B cell (primary cell): ENCODE measurements around the gene COX10. TPM values are rescaled to one million over a fixed set of nuclear protein-coding genes. Genes with fewer than 3 reads are reported as not detected.

Experiments
- ATAC-seq: fragments of 200-7000 bp; cut with Tn5 transposase; one replicate; pipeline ENCODE4 v1.10.0; 2021; ENCODE audit warnings: low read depth, mild to moderate bottlenecking, moderate number of reproducible peaks, moderate library complexity
- CTCF ChIA-PET: fragments of 350-600 bp; sonication (Branson Sonifier 250); formaldehyde crosslinking; loops from one replicate; lab custom pipeline; 2021; ENCODE audit warnings: antibody characterized with exemption, inconsistent platforms; lab: Charles Lee
- POLR2A ChIA-PET: fragments of 350-600 bp; sonication (Branson Sonifier 250); formaldehyde crosslinking; loops from one replicate; lab custom pipeline; 2021; ENCODE audit warnings: antibody characterized with exemption; lab: Charles Lee
- DNase-seq: peaks from one replicate; pipeline ENCODE4 v3.0.0; 2013
- H2AFZ ChIP-seq: 2 replicates; pipeline ENCODE4 v1.6.1; 2012; ENCODE audit warnings: mild to moderate bottlenecking, low read depth, low read length; ENCODE audit not compliant: insufficient read depth, poor library complexity, severe bottlenecking
- H3K27ac ChIP-seq, 2 donors: 1 replicate in 1 of 2; 2 replicates in 1 of 2; pipeline ENCODE4 v1.5.1; 2012 to 2013; ENCODE audit warnings: low read length in 2 of 2, mild to moderate bottlenecking in 2 of 2, moderate library complexity in 1 of 2
- H3K27me3 ChIP-seq, 4 experiments: fragments of 200-600 bp in 1 of 4; sonication (generic) in 1 of 4; replicated peaks in 1 of 4; 1 replicate in 2 of 4; 2 replicates in 2 of 4; pipeline versions ENCODE4 v1.6.1 to v1.7.0; 2013 to 2016; ENCODE audit warnings: low read length in 3 of 4, mild to moderate bottlenecking in 2 of 4, mixed read lengths in 1 of 4, moderate library complexity in 1 of 4; ENCODE audit not compliant: insufficient read depth in 4 of 4, control insufficient read depth in 3 of 4; ENCODE audit errors: control extremely low read depth in 1 of 4
- H3K36me3 ChIP-seq, 2 experiments: replicated peaks in 1 of 2; 1 replicate in 1 of 2; 2 replicates in 1 of 2; pipeline versions ENCODE4 v1.6.1 to v1.7.1; 2013; ENCODE audit warnings: low read length in 1 of 2; ENCODE audit not compliant: insufficient read depth in 2 of 2, control insufficient read depth in 1 of 2; ENCODE audit errors: control extremely low read depth in 1 of 2, extremely low read depth in 1 of 2
- H3K4me1 ChIP-seq, 2 donors: fragments of 200-600 bp in 1 of 2; sonication (generic) in 1 of 2; 1 replicate in 1 of 2; 2 replicates in 1 of 2; pipeline versions ENCODE4 v1.5.1 to v1.6.1; 2013 to 2017; ENCODE audit warnings: low read length in 2 of 2; ENCODE audit not compliant: control insufficient read depth in 2 of 2, insufficient read depth in 2 of 2
- H3K4me2 ChIP-seq: replicated peaks from 2 replicates; pipeline ENCODE3; 2012; ENCODE audit warnings: mild to moderate bottlenecking, low read depth, low read length; ENCODE audit not compliant: poor library complexity, severe bottlenecking
- H3K4me3 ChIP-seq, 5 experiments: fragments of 200-600 bp in 1 of 5; sonication (generic) in 1 of 5; 1 replicate in 3 of 5; 2 replicates in 2 of 5; pipeline versions ENCODE4 v1.5.1 to v1.7.0; 2011 to 2016; ENCODE audit warnings: low read length in 4 of 5, mild to moderate bottlenecking in 4 of 5, low read depth in 2 of 5, control low read depth in 1 of 5, moderate library complexity in 1 of 5; ENCODE audit not compliant: insufficient read depth in 1 of 5; ENCODE audit errors: control extremely low read depth in 1 of 5, extremely low read depth in 1 of 5
- H3K79me2 ChIP-seq: fragments of 200-600 bp; sonication (generic); one replicate; pipeline ENCODE4 v1.6.0; 2016; ENCODE audit warnings: low read length; ENCODE audit not compliant: control insufficient read depth, insufficient read depth
- H3K9ac ChIP-seq: fragments of 200-600 bp; sonication (generic); 2 replicates; pipeline ENCODE4 v1.6.1; 2017; ENCODE audit warnings: mild to moderate bottlenecking, low read length, moderate library complexity
- H3K9me3 ChIP-seq, 3 donors: one replicate each; pipeline versions ENCODE4 v1.6.1 to v1.7.1; 2013; ENCODE audit warnings: low read length in 2 of 3; ENCODE audit not compliant: control insufficient read depth in 2 of 3, insufficient read depth in 1 of 3; ENCODE audit errors: control extremely low read depth in 1 of 3
- H4K20me1 ChIP-seq: 2 replicates; pipeline ENCODE4 v1.6.0; 2012; ENCODE audit warnings: mild to moderate bottlenecking, low read length; ENCODE audit not compliant: insufficient read depth, control insufficient read depth, poor library complexity, severe bottlenecking
- H3K27ac Mint-ChIP-seq: one replicate; pipeline ENCODE4 v1.8.0; 2021; ENCODE audit warnings: mixed read lengths
- H3K27me3 Mint-ChIP-seq: one replicate; pipeline ENCODE4 v1.8.0; 2021; ENCODE audit warnings: mixed read lengths
- H3K4me1 Mint-ChIP-seq: one replicate; pipeline ENCODE4 v1.8.0; 2021; ENCODE audit warnings: mixed read lengths
- H3K4me3 Mint-ChIP-seq: one replicate; pipeline ENCODE4 v1.8.0; 2021; ENCODE audit warnings: mixed read lengths
- H3K9me3 Mint-ChIP-seq: one replicate; pipeline ENCODE4 v1.8.0; 2022; ENCODE audit warnings: mixed read lengths; ENCODE audit not compliant: insufficient read depth
- EZH2 ChIP-seq: IDR thresholded peaks from 2 replicates; pipeline ENCODE4 v1.6.1; 2012; ENCODE audit warnings: borderline replicate concordance, low read depth, mild to moderate bottlenecking, moderate library complexity, low read length; ENCODE audit not compliant: insufficient read depth, poor library complexity, severe bottlenecking
- whole genome bisulfite sequencing: methylation state at CpG from one replicate; pipeline ENCODE4 v1.1.5; 2013; ENCODE audit warnings: missing lambda C conversion rate; ENCODE audit not compliant: insufficient coverage; 5-methylcytosine and 5-hydroxymethylcytosine counted together
- intact Hi-C: fragments of 100-400 bp; cut with micrococcal nuclease; formaldehyde crosslinking; loops from one replicate; pipeline ENCODE4 v1.10.0; 2022
- polyA plus RNA-seq: library from polyadenylated mRNA; depleted of rRNA; stranded (reverse); fragments of >200 nt; gene quantifications from 2 replicates; pipeline ENCODE4 v1.2.3, GENCODE V29; 2012
- total RNA-seq, 2 donors: library from RNA; stranded (reverse); fragments of 120-200 nt in 1 of 2; gene quantifications; 1 replicate in 1 of 2; 2 replicates in 1 of 2; pipeline versions ENCODE4 v1.2.3 to v1.2.4, GENCODE V29; 2013 to 2022
- TF ChIP-seq, protein P1 (sequence below): fragments of 200-600 bp; IDR thresholded peaks from one replicate; pipeline ENCODE4 v1.8.0; 2022; ENCODE audit warnings: antibody characterized with exemption, mild to moderate bottlenecking

COX10 gene
- total and polyA plus RNA-seq, 2 donors (not counting 1 experiment from before 2014, with no cell fraction given): 21.8 to 23.3 TPM

DNA sequence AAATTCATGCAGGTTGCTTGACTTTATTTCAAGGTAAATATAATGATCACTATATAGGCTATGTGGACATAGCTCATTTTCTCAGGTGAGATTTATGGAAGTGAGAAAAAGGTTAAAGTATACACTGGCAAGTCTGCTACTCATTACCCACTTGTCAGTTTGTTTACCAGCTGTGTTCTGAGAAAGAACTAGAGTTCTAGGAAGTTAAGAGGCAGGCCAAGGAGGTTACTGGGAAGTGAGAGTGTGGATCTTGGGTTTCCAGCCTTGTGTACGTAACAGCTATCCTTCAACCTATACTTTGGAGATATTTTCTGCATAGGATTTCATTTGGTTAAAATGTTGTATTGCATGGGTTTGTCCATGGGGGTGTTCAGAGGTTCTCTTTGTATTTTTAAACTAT lies 31.9 kb upstream of the COX10 start:
- no peak overlapping the region for H3K4me3 ChIP-seq
- ChIA-PET POLR2A (no interaction called here), CTCF (no interaction called here)
- H4K20me1 ChIP-seq: no peaks in the 10 kb centered on the region
- no peak overlapping the region for H3K4me3 Mint-ChIP-seq
- H3K79me2 ChIP-seq: no peaks in the 10 kb centered on the region
- no CpG with 5 or more reads among the region's 1 CpG for WGBS
- H3K27ac ChIP-seq: no peak overlapping the region
- no peaks in the 10 kb centered on the region for H3K9me3 Mint-ChIP-seq
- peaks cover 0 to 11% of the 10 kb centered on the region in 2 experiments for H3K36me3 ChIP-seq
- H3K27me3 Mint-ChIP-seq: no peaks in the 10 kb centered on the region
- H3K9ac ChIP-seq: no peak overlapping the region
- DNase-seq: no peak
- no peak overlapping the region for H3K27ac Mint-ChIP-seq
- no peaks in the 10 kb centered on the region for H3K4me1 ChIP-seq
- TF ChIP-seq, protein P1, sequence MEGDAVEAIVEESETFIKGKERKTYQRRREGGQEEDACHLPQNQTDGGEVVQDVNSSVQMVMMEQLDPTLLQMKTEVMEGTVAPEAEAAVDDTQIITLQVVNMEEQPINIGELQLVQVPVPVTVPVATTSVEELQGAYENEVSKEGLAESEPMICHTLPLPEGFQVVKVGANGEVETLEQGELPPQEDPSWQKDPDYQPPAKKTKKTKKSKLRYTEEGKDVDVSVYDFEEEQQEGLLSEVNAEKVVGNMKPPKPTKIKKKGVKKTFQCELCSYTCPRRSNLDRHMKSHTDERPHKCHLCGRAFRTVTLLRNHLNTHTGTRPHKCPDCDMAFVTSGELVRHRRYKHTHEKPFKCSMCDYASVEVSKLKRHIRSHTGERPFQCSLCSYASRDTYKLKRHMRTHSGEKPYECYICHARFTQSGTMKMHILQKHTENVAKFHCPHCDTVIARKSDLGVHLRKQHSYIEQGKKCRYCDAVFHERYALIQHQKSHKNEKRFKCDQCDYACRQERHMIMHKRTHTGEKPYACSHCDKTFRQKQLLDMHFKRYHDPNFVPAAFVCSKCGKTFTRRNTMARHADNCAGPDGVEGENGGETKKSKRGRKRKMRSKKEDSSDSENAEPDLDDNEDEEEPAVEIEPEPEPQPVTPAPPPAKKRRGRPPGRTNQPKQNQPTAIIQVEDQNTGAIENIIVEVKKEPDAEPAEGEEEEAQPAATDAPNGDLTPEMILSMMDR: no peak
- no peak for TF ChIP-seq EZH2
- H3K9me3 ChIP-seq: no peaks in the 10 kb centered on the region
- no peak overlapping the region for H3K4me2 ChIP-seq
- no peak for ATAC-seq
- intact Hi-C loops: no loop called here
- no peaks in the 10 kb centered on the region for H3K4me1 Mint-ChIP-seq
- no peaks in the 10 kb centered on the region for H3K27me3 ChIP-seq
- no peak overlapping the region for H2AFZ ChIP-seq

DNA sequence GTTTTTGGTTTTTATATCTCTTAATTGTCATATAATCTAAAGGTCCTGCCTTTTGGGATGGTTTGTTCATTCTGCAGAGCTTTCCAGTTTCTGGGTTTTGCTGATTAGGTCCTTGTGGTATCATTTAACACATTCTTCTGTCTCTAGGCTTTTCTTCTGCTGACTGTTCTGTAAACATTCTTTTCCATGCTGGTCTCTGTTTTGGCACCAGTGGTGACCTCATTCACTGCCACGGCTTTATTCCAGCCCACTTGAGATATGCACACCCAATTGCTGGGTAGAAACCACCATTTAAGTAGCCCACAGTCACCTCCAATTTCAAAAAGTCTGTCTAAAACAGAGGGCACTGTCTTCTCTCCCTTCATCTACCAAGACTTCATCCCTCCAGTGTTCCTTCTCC lies 31.1 kb upstream of the COX10 start:
- Mint-ChIP-seq H3K27me3 (no peaks in the 10 kb centered on the region), H3K4me3 (no peak overlapping the region), H3K4me1 (no peaks in the 10 kb centered on the region), H3K27ac (no peak overlapping the region), H3K9me3 (no peaks in the 10 kb centered on the region)
- 91% methylated on average over 1 of the region's 1 CpG for WGBS
- Histone ChIP-seq H3K79me2 (no peaks in the 10 kb centered on the region), H3K9me3 (no peaks in the 10 kb centered on the region), H2AFZ (no peak overlapping the region), H3K27me3 (no peaks in the 10 kb centered on the region), H3K27ac (no peak overlapping the region), H3K36me3 (peaks cover 0 to 9% of the 10 kb centered on the region in 2 experiments), H4K20me1 (no peaks in the 10 kb centered on the region), H3K4me3 (no peak overlapping the region), H3K4me1 (no peaks in the 10 kb centered on the region), H3K4me2 (no peak overlapping the region), H3K9ac (no peak overlapping the region)
- ATAC-seq (no peak), DNase-seq (no peak)
- no peak for TF ChIP-seq EZH2
- TF ChIP-seq, protein P1: no peak
- POLR2A ChIA-PET: no interaction called here
- CTCF ChIA-PET: no interaction called here
- intact Hi-C loops: no loop called here
